Neural cell (in vitro differentiated cells): ENCODE data around the gene RAB7B. TPM values are rescaled to one million over a fixed set of nuclear protein-coding genes. Genes with fewer than 3 reads are reported as not detected.

Source experiments
- H2AFZ ChIP-seq: fragments of 200-600, 300-800 bp; sonication (generic), shearing (Covaris generic); 2 replicates; pipeline ENCODE4 v1.6.0; 2014; ENCODE audit warnings: low read depth, mild to moderate bottlenecking, antibody characterized with exemption, low read length, moderate library complexity
- H3F3A ChIP-seq: fragments of 200-600 bp; shearing (Covaris generic); 2 replicates; pipeline ENCODE4 v1.6.1; 2016; ENCODE audit warnings: mild to moderate bottlenecking, moderate library complexity, mixed read lengths, antibody characterized with exemption, low read length; ENCODE audit not compliant: insufficient read depth, poor library complexity, severe bottlenecking
- H3K27ac ChIP-seq: fragments of 200-600, 300-800 bp; sonication (generic), shearing (Covaris generic); 2 replicates; pipeline ENCODE4 v1.5.1; 2014; ENCODE audit warnings: mild to moderate bottlenecking, low read length, moderate library complexity
- H3K27me3 ChIP-seq: fragments of 300-800, 200-600 bp; sonication (generic), shearing (Covaris generic); 2 replicates; pipeline ENCODE4 v1.6.0; 2014; ENCODE audit warnings: mild to moderate bottlenecking, low read depth, low read length, moderate library complexity; ENCODE audit not compliant: insufficient read depth
- H3K36me3 ChIP-seq: fragments of 300-800, 200-600 bp; sonication (generic), shearing (Covaris generic); 2 replicates; pipeline ENCODE4 v1.5.1; 2014; ENCODE audit warnings: mild to moderate bottlenecking, antibody characterized with exemption, low read length, moderate library complexity; ENCODE audit not compliant: insufficient read depth
- H3K4me2 ChIP-seq: fragments of 300-800, 200-600 bp; sonication (generic), shearing (Covaris generic); 2 replicates; pipeline ENCODE4 v1.6.0; 2014; ENCODE audit warnings: mild to moderate bottlenecking, low read length
- H3K4me3 ChIP-seq: fragments of 300-800, 200-600 bp; sonication (generic), shearing (Covaris generic); 2 replicates; pipeline ENCODE4 v1.5.1; 2014; ENCODE audit warnings: mild to moderate bottlenecking, low read length, moderate library complexity
- H3K79me2 ChIP-seq: fragments of 200-600 bp; shearing (Covaris generic); replicated peaks from 2 replicates; pipeline ENCODE4 v1.6.0; 2014; ENCODE audit warnings: mild to moderate bottlenecking, low read length, moderate library complexity; ENCODE audit not compliant: insufficient read depth
- H3K9ac ChIP-seq: fragments of 300-800, 200-600 bp; sonication (generic), shearing (Covaris generic); 2 replicates; pipeline ENCODE4 v1.6.1; 2016; ENCODE audit warnings: mild to moderate bottlenecking, low read length, mixed read lengths
- H3K9me2 ChIP-seq: fragments of 200-600 bp; shearing (Covaris generic); 2 replicates; pipeline ENCODE4 v1.6.1; 2016; ENCODE audit warnings: mild to moderate bottlenecking, low read length, mixed read lengths; ENCODE audit not compliant: insufficient read depth
- H3K9me3 ChIP-seq: fragments of 200-600, 300-800 bp; sonication (generic), shearing (Covaris generic); 2 replicates; pipeline ENCODE4 v1.6.1; 2016; ENCODE audit warnings: mild to moderate bottlenecking, mixed run types, low read length, moderate library complexity, mixed read lengths
- H4K20me1 ChIP-seq: fragments of 200-600 bp; shearing (Covaris generic); 2 replicates; pipeline ENCODE4 v1.6.1; 2016; ENCODE audit warnings: mild to moderate bottlenecking, mixed run types; ENCODE audit not compliant: insufficient read depth
- EP300 ChIP-seq: fragments of 450-650 bp; conservative IDR thresholded peaks from 2 replicates; pipeline ENCODE4 v1.6.1; 2014; ENCODE audit warnings: antibody characterized with exemption, mild to moderate bottlenecking, moderate library complexity; ENCODE audit not compliant: poor library complexity, severe bottlenecking
- EZH2 ChIP-seq: fragments of 200-600, 300-800 bp; shearing (Covaris generic), sonication (generic); IDR thresholded peaks from 2 replicates; pipeline ENCODE4 v1.6.1; 2014; ENCODE audit warnings: antibody characterized with exemption, low read length, borderline replicate concordance, mild to moderate bottlenecking; ENCODE audit not compliant: insufficient read depth, poor library complexity, severe bottlenecking
- MXI1 ChIP-seq: fragments of 450-650 bp; conservative IDR thresholded peaks from 2 replicates; pipeline ENCODE4 v1.6.1; 2014; ENCODE audit warnings: antibody characterized with exemption, mild to moderate bottlenecking; ENCODE audit not compliant: poor library complexity, severe bottlenecking
- POLR2AphosphoS5 ChIP-seq: IDR thresholded peaks from 2 replicates; pipeline ENCODE4 v1.6.1; 2012
- RAD21 ChIP-seq: fragments of 450-650 bp; conservative IDR thresholded peaks from 2 replicates; pipeline ENCODE4 v1.6.1; 2014; ENCODE audit warnings: antibody characterized with exemption, mild to moderate bottlenecking, moderate library complexity
- SMC3 ChIP-seq: fragments of 450-650 bp; conservative IDR thresholded peaks from 2 replicates; pipeline ENCODE4 v1.6.1; 2014; ENCODE audit warnings: antibody characterized with exemption, mild to moderate bottlenecking, moderate library complexity; ENCODE audit not compliant: poor library complexity
- TAF1 ChIP-seq: IDR thresholded peaks from 2 replicates; pipeline ENCODE4 v1.6.1; 2012; ENCODE audit warnings: low read depth
- polyA plus RNA-seq: library from polyadenylated mRNA; depleted of rRNA; stranded (reverse); fragments of >200 nt; gene quantifications from 2 replicates; pipeline ENCODE4 v1.2.3, GENCODE V29; 2014
- TF ChIP-seq, protein P1 (sequence below): fragments of 450-650 bp; IDR thresholded peaks from 2 replicates; pipeline ENCODE4 v1.5.1; 2014; ENCODE audit warnings: antibody characterized with exemption, mild to moderate bottlenecking, moderate library complexity; ENCODE audit not compliant: poor library complexity, severe bottlenecking
- TF ChIP-seq, protein P2 (sequence below): IDR thresholded peaks from 2 replicates; pipeline ENCODE4 v1.6.1; 2012; ENCODE audit warnings: borderline replicate concordance

Gene RAB7B
- polyA plus RNA-seq, 1 donor from 2014 or later = not detected

GRCh38 chr1:206000641-206001339 lies 2.4 kb downstream of the RAB7B start:
- H3K27ac ChIP-seq = no peak overlapping the region
- H3K4me3 ChIP-seq = no peak overlapping the region
- no peak overlapping the region for H3K9ac ChIP-seq

DNA sequence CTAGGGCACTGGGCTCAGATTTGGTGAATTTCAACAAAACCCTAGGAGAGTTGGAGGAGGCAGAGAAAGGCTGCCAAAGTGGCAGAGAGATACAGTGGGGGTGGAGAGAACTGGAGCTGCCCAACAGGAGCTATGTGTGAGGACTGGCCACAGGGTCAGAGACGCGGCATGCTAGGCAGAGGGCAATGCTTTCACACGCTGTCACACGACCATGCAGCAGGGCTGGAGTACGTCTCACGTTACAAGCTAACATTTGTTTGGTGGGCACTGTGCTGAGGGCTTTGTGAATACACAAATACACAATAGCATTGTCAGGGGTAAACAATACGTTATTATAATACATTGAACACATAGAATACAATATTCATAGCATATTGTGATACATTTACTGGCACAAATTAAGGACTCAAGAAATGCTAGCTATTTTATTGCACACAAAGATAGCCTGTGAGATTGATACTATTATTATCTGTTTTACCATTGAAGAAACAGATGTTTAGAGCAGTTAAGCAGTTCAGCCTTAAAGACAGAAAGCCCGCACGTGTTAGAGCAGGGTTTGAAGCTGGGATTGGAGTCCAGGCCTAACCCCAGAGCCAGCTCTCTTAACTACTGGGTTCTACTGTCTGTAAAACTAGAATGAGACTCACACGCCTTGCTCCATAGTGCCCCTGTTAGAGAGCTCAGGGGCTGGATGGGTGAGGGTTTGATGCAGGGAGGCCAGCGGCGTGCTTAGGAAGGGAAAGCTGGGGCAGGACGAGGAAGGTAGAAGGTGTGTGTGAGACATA lies 4.5 kb downstream of the RAB7B start:
- Histone ChIP-seq H3K27ac (no peak overlapping the region), H3K9me3 (no peaks in the 10 kb centered on the region), H4K20me1 (no peaks in the 10 kb centered on the region), H3K4me3 (no peak overlapping the region), H3F3A (no peaks in the 10 kb centered on the region), H3K4me2 (no peak overlapping the region), H3K79me2 (no peaks in the 10 kb centered on the region), H3K9ac (no peak overlapping the region), H2AFZ (no peak overlapping the region), H3K9me2 (no peaks in the 10 kb centered on the region), H3K27me3 (no peaks in the 10 kb centered on the region), H3K36me3 (no peaks in the 10 kb centered on the region)
- TF ChIP-seq, protein P1, sequence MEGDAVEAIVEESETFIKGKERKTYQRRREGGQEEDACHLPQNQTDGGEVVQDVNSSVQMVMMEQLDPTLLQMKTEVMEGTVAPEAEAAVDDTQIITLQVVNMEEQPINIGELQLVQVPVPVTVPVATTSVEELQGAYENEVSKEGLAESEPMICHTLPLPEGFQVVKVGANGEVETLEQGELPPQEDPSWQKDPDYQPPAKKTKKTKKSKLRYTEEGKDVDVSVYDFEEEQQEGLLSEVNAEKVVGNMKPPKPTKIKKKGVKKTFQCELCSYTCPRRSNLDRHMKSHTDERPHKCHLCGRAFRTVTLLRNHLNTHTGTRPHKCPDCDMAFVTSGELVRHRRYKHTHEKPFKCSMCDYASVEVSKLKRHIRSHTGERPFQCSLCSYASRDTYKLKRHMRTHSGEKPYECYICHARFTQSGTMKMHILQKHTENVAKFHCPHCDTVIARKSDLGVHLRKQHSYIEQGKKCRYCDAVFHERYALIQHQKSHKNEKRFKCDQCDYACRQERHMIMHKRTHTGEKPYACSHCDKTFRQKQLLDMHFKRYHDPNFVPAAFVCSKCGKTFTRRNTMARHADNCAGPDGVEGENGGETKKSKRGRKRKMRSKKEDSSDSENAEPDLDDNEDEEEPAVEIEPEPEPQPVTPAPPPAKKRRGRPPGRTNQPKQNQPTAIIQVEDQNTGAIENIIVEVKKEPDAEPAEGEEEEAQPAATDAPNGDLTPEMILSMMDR = no peak
- TF ChIP-seq EP300 (no peak), EZH2 (no peak), RAD21 (no peak), MXI1 (no peak), POLR2AphosphoS5 (no peak)
- TF ChIP-seq, protein P2, sequence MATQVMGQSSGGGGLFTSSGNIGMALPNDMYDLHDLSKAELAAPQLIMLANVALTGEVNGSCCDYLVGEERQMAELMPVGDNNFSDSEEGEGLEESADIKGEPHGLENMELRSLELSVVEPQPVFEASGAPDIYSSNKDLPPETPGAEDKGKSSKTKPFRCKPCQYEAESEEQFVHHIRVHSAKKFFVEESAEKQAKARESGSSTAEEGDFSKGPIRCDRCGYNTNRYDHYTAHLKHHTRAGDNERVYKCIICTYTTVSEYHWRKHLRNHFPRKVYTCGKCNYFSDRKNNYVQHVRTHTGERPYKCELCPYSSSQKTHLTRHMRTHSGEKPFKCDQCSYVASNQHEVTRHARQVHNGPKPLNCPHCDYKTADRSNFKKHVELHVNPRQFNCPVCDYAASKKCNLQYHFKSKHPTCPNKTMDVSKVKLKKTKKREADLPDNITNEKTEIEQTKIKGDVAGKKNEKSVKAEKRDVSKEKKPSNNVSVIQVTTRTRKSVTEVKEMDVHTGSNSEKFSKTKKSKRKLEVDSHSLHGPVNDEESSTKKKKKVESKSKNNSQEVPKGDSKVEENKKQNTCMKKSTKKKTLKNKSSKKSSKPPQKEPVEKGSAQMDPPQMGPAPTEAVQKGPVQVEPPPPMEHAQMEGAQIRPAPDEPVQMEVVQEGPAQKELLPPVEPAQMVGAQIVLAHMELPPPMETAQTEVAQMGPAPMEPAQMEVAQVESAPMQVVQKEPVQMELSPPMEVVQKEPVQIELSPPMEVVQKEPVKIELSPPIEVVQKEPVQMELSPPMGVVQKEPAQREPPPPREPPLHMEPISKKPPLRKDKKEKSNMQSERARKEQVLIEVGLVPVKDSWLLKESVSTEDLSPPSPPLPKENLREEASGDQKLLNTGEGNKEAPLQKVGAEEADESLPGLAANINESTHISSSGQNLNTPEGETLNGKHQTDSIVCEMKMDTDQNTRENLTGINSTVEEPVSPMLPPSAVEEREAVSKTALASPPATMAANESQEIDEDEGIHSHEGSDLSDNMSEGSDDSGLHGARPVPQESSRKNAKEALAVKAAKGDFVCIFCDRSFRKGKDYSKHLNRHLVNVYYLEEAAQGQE = no peak

More at GRCh38 chr1:206000641-206001339, 2.4 kb downstream of the RAB7B start:
- Histone ChIP-seq H3K9me3 (no peaks in the 10 kb centered on the region), H3K36me3 (no peaks in the 10 kb centered on the region), H3F3A (no peaks in the 10 kb centered on the region), H4K20me1 (no peaks in the 10 kb centered on the region), H3K79me2 (no peaks in the 10 kb centered on the region), H3K27me3 (no peaks in the 10 kb centered on the region), H3K9me2 (no peaks in the 10 kb centered on the region), H3K4me2 (no peak overlapping the region), H2AFZ (no peak overlapping the region)
- TF ChIP-seq MXI1 = no peak
- TF ChIP-seq SMC3 = no peak
- no peak for TF ChIP-seq EZH2
- TF ChIP-seq RAD21 = no peak
- TF ChIP-seq, protein P2 = no peak
- no peak for TF ChIP-seq EP300
- no peak for TF ChIP-seq POLR2AphosphoS5
- TF ChIP-seq TAF1 = no peak
- TF ChIP-seq, protein P1 = no peak
